H1 (cell line): ENCODE measurements around the gene NASP. TPM values are rescaled to one million over a fixed set of nuclear protein-coding genes. Genes with fewer than 3 reads are reported as not detected.

ENCODE experiments used
- CTCF ChIA-PET: fragments of 300-600 bp; sonication (Branson Sonifier 250); formaldehyde crosslinking; loops from one replicate; lab custom pipeline; 2021; ENCODE audit not compliant: partially characterized antibody; lab: Charles Lee
- POLR2A ChIA-PET: fragments of 300-600 bp; sonication (Branson Sonifier 250); formaldehyde crosslinking; loops from one replicate; lab custom pipeline; 2021; ENCODE audit warnings: inconsistent platforms; ENCODE audit not compliant: partially characterized antibody; lab: Charles Lee
- DNase-seq, 2 experiments: peaks; one replicate each; pipeline versions ENCODE4 v3.0.0 to v3.0.0-alpha.2; 2010 to 2022; ENCODE audit warnings: low spot score in 2 of 2, low read depth in 1 of 2, mixed read lengths in 1 of 2
- FAIRE-seq: peaks from 2 replicates; lab custom pipeline; 2011; peaks lifted over from hg19 to GRCh38; lab: Jason Lieb, UNC
- H2AFZ ChIP-seq: 2 replicates; pipeline ENCODE4 v1.8.1; 2012; ENCODE audit warnings: low read length, inconsistent platforms
- H2AK5ac ChIP-seq: 2 replicates; pipeline ENCODE4 v1.6.1; 2013; ENCODE audit warnings: low read depth, low read length
- H2BK120ac ChIP-seq: replicated peaks from 2 replicates; pipeline ENCODE3; 2013; ENCODE audit warnings: low read depth, low read length, inconsistent platforms
- H2BK12ac ChIP-seq: 2 replicates; pipeline ENCODE4 v1.6.1; 2013; ENCODE audit warnings: low read depth, low read length
- H2BK15ac ChIP-seq: 2 replicates; pipeline ENCODE4 v1.6.1; 2013; ENCODE audit warnings: low read length
- H2BK20ac ChIP-seq: 2 replicates; pipeline ENCODE4 v1.6.1; 2013; ENCODE audit warnings: low read length
- H2BK5ac ChIP-seq: 2 replicates; pipeline ENCODE4 v1.6.1; 2013; ENCODE audit warnings: low read depth, low read length
- H3K14ac ChIP-seq: 2 replicates; pipeline ENCODE4 v1.6.1; 2013; ENCODE audit warnings: inconsistent platforms; ENCODE audit not compliant: insufficient read length
- H3K18ac ChIP-seq: 2 replicates; pipeline ENCODE4 v1.6.1; 2013; ENCODE audit warnings: low read length; ENCODE audit errors: extremely low read depth
- H3K23ac ChIP-seq: 2 replicates; pipeline ENCODE4 v1.6.1; 2013; ENCODE audit warnings: inconsistent platforms; ENCODE audit not compliant: insufficient read length
- H3K23me2 ChIP-seq: 2 replicates; pipeline ENCODE4 v1.6.1; 2013; ENCODE audit warnings: low read depth, low read length
- H3K27ac ChIP-seq: 2 replicates; pipeline ENCODE4 v1.6.1; 2011; ENCODE audit warnings: low read depth, low read length, inconsistent platforms
- H3K27me3 ChIP-seq, 4 experiments: replicated peaks in 1 of 4; 1 replicate in 1 of 4; 2 replicates in 3 of 4; pipeline versions ENCODE4 v1.6.1 to v1.8.1; 2011 to 2013; ENCODE audit warnings: low read length in 3 of 4, mild to moderate bottlenecking in 3 of 4, inconsistent platforms in 2 of 4, mixed read lengths in 2 of 4, moderate library complexity in 1 of 4; ENCODE audit not compliant: control insufficient read depth in 3 of 4, insufficient read depth in 3 of 4; ENCODE audit errors: extremely low read depth in 1 of 4
- H3K36me3 ChIP-seq, 4 experiments: 2 replicates each; pipeline versions ENCODE4 v1.6.1 to v1.8.1; 2011 to 2013; ENCODE audit warnings: mild to moderate bottlenecking in 4 of 4, low read length in 3 of 4, moderate library complexity in 2 of 4, control low read depth in 1 of 4, inconsistent platforms in 1 of 4; ENCODE audit not compliant: insufficient read depth in 4 of 4, control insufficient read depth in 2 of 4
- H3K4ac ChIP-seq: replicated peaks from 2 replicates; pipeline ENCODE3; 2013; ENCODE audit warnings: low read length, low read depth, mixed read lengths, inconsistent platforms; ENCODE audit not compliant: insufficient read length
- H3K4me1 ChIP-seq, 4 experiments: replicated peaks in 1 of 4; 1 replicate in 1 of 4; 2 replicates in 3 of 4; pipeline versions ENCODE4 v1.6.1 to v1.8.1; 2011 to 2013; ENCODE audit warnings: low read length in 3 of 4, inconsistent platforms in 2 of 4, mixed read lengths in 1 of 4; ENCODE audit not compliant: insufficient read depth in 4 of 4, control insufficient read depth in 3 of 4
- H3K4me2 ChIP-seq, 2 experiments: 2 replicates each; pipeline versions ENCODE4 v1.6.1 to v1.8.1; 2011 to 2013; ENCODE audit warnings: low read depth in 2 of 2, low read length in 2 of 2, control low read depth in 1 of 2, inconsistent platforms in 1 of 2, mild to moderate bottlenecking in 1 of 2; ENCODE audit not compliant: insufficient read depth in 1 of 2
- H3K4me3 ChIP-seq, 4 experiments: fragments of 200-600, 300-600 bp in 1 of 4; sonication (generic), shearing (Covaris generic), sonication (Bioruptor Twin) in 1 of 4; 2 replicates each; pipeline versions ENCODE4 v1.5.1 to v1.8.1; 2011 to 2016; ENCODE audit warnings: low read length in 4 of 4, low read depth in 3 of 4, control low read depth in 2 of 4, inconsistent platforms in 2 of 4, mild to moderate bottlenecking in 2 of 4, mixed read lengths in 1 of 4, moderate library complexity in 1 of 4; ENCODE audit not compliant: insufficient read depth in 2 of 4; ENCODE audit errors: extremely low read depth in 1 of 4
- H3K56ac ChIP-seq: replicated peaks from 2 replicates; pipeline ENCODE3; 2013; ENCODE audit warnings: low read depth, mild to moderate bottlenecking, mixed read lengths, low read length, inconsistent platforms; ENCODE audit not compliant: insufficient read length
- H3K79me1 ChIP-seq: 2 replicates; pipeline ENCODE4 v1.6.1; 2013; ENCODE audit warnings: low read depth, low read length, control low read depth
- H3K79me2 ChIP-seq, 2 experiments: 2 replicates each; pipeline versions ENCODE4 v1.6.1 to v1.8.1; 2012 to 2013; ENCODE audit warnings: low read length in 2 of 2, mild to moderate bottlenecking in 2 of 2, inconsistent platforms in 1 of 2; ENCODE audit not compliant: insufficient read depth in 2 of 2, control insufficient read depth in 1 of 2
- H3K9ac ChIP-seq, 4 experiments: replicated peaks in 1 of 4; 1 replicate in 1 of 4; 2 replicates in 3 of 4; pipeline versions ENCODE4 v1.6.1 to v1.8.1; 2011 to 2013; ENCODE audit warnings: low read depth in 3 of 4, low read length in 3 of 4, control low read depth in 2 of 4, mild to moderate bottlenecking in 2 of 4, moderate library complexity in 2 of 4, inconsistent platforms in 1 of 4; ENCODE audit errors: extremely low read depth in 1 of 4
- H3K9me3 ChIP-seq, 2 experiments: 2 replicates each; pipeline versions ENCODE4 v1.6.1 to v1.8.1; 2012 to 2013; ENCODE audit warnings: mild to moderate bottlenecking in 2 of 2, moderate library complexity in 2 of 2, control low read depth in 1 of 2, inconsistent platforms in 1 of 2, low read depth in 1 of 2, low read length in 1 of 2, mixed read lengths in 1 of 2; ENCODE audit not compliant: insufficient read depth in 2 of 2
- H4K20me1 ChIP-seq, 2 experiments: replicated peaks in 1 of 2; 2 replicates each; pipeline versions ENCODE3 to v1.8.1; 2011 to 2013; ENCODE audit warnings: inconsistent platforms in 2 of 2, low read length in 2 of 2, mild to moderate bottlenecking in 1 of 2; ENCODE audit not compliant: insufficient read depth in 2 of 2, control insufficient read depth in 1 of 2
- H4K5ac ChIP-seq: 2 replicates; pipeline ENCODE4 v1.6.1; 2013; ENCODE audit warnings: low read length, low read depth, mixed read lengths, inconsistent platforms; ENCODE audit not compliant: insufficient read length
- H4K8ac ChIP-seq: 2 replicates; pipeline ENCODE4 v1.8.0; 2013; ENCODE audit warnings: mild to moderate bottlenecking, moderate library complexity, low read length, inconsistent platforms; ENCODE audit not compliant: insufficient read depth; ENCODE audit errors: extremely low read depth
- H4K91ac ChIP-seq: replicated peaks from 2 replicates; pipeline ENCODE3; 2013; ENCODE audit warnings: low read length, mixed read lengths, inconsistent platforms; ENCODE audit not compliant: insufficient read length
- BACH1 ChIP-seq: IDR thresholded peaks from 2 replicates; pipeline ENCODE4 v1.6.1; 2012; ENCODE audit warnings: low read length, improper control_type of control experiment
- NANOG ChIP-seq: IDR thresholded peaks from 2 replicates; pipeline ENCODE4 v1.6.1; 2011; ENCODE audit warnings: low read length, low read depth, mild to moderate bottlenecking, inconsistent platforms; ENCODE audit not compliant: insufficient read depth, poor library complexity, severe bottlenecking
- POLR2AphosphoS5 ChIP-seq: IDR thresholded peaks from 2 replicates; pipeline ENCODE4 v1.6.1; 2011; ENCODE audit warnings: low read depth, low read length
- SIX5 ChIP-seq: IDR thresholded peaks from 2 replicates; pipeline ENCODE4 v1.6.1; 2011; ENCODE audit warnings: mild to moderate bottlenecking, low read depth, low read length
- TAF1 ChIP-seq: IDR thresholded peaks from 2 replicates; pipeline ENCODE4 v1.6.1; 2011; ENCODE audit warnings: mild to moderate bottlenecking, low read depth, low read length
- WGBS, 2 experiments: shearing (Covaris generic) in 1 of 2; methylation state at CpG; one replicate each; pipeline versions ENCODE4 v1.1.6 to v1.1.7; 2013 to 2015; ENCODE audit warnings: low lambda C conversion rate in 2 of 2, mixed read lengths in 2 of 2, inconsistent platforms in 1 of 2, low coverage in 1 of 2, missing lambda C conversion rate in 1 of 2; ENCODE audit not compliant: insufficient replicate concordance in 2 of 2, insufficient coverage in 1 of 2, insufficient read length in 1 of 2; ENCODE audit errors: extremely low coverage in 1 of 2, missing lambda C conversion rate in 1 of 2; 5-methylcytosine and 5-hydroxymethylcytosine counted together
- polyA plus RNA-seq, 7 experiments: library from polyadenylated mRNA; depleted of rRNA in 3 of 7; stranded (reverse) in 5 of 7; unstranded in 2 of 7; fragments of >200 nt in 5 of 7; fragments of 200-250 nt in 2 of 7; gene quantifications; 1 replicate in 5 of 7; 2 replicates in 1 of 7; 4 replicates in 1 of 7; pipeline versions ENCODE4 v1.2.1 to v1.2.3, GENCODE V29; 2011 to 2013; ENCODE audit warnings: missing spikeins in 2 of 7, mixed read lengths in 2 of 7
- total RNA-seq: library from RNA; stranded (reverse); fragmentation: NEBNext Ultra II Directional; extraction: Animal tissue kit (Norgen Biotek cat#: 25700); gene quantifications from 2 replicates; pipeline ENCODE4 v1.2.1, GENCODE V29; 2021
- TF ChIP-seq, protein P1 (sequence below): IDR thresholded peaks from 2 replicates; pipeline ENCODE4 v1.6.1; 2011; ENCODE audit warnings: low read depth, mild to moderate bottlenecking, low read length; ENCODE audit not compliant: insufficient read depth
- TF ChIP-seq, protein P2 (sequence below): IDR thresholded peaks from 2 replicates; pipeline ENCODE4 v1.6.1; 2011; ENCODE audit warnings: low read length, improper control_type of control experiment

NASP gene
- total and polyA plus RNA-seq, 2 of the 8 experiments (the other 6 are each of a cell fraction or from before 2014, with no cell fraction given), result 263 to 647 TPM

DNA sequence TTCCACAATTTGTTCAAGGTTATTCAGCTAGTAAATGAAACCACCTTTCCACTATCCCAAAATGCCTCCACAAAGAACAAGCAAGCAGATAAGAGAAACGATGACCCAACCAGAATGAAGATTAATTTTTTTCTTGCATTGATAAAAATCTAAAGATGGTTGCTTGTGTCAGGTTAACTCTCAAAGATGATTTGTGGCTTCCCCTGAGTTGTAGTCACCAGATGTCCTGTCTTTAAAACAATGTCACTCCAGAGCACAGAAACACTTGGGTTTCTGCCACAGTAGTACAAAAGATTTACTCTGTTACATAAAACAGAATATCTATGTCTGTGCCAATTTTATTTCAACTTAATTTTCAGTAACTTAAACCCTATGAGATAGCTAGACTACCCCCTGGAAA, 51.4 kb downstream of the NASP start:
- Histone ChIP-seq H4K91ac (no peak overlapping the region), H3K36me3 (peaks cover 46 to 98% (median 74%) of the 10 kb centered on the region in 4 experiments), H3K9ac (no peak overlapping the region), H3K4me2 (no peak overlapping the region), H2BK12ac (no peak overlapping the region), H3K14ac (no peak overlapping the region), H2BK120ac (no peak overlapping the region), H3K79me1 (no peaks in the 10 kb centered on the region), H2AFZ (no peak overlapping the region), H3K18ac (no peak overlapping the region), H2AK5ac (no peak overlapping the region), H4K5ac (no peak overlapping the region), H3K4me1 (no peaks in the 10 kb centered on the region), H4K8ac (no peak overlapping the region), H3K56ac (no peak overlapping the region), H3K27ac (no peak overlapping the region), H3K4me3 (no peak overlapping the region), H2BK15ac (no peak overlapping the region), H2BK20ac (no peak overlapping the region), H3K23ac (no peak overlapping the region), H3K4ac (no peak overlapping the region), H3K79me2 (no peaks in the 10 kb centered on the region; a peak in 1 of 4 replicates), H2BK5ac (no peak overlapping the region), H4K20me1 (peaks cover 2 to 4% of the 10 kb centered on the region in 2 experiments), H3K23me2 (no peaks in the 10 kb centered on the region; the same call in 1 of the 2 replicates), H3K9me3 (no peaks in the 10 kb centered on the region), H3K27me3 (no peaks in the 10 kb centered on the region)
- DNase-seq, result no peak
- no peak for TF ChIP-seq POLR2AphosphoS5
- TF ChIP-seq BACH1, result no peak
- TF ChIP-seq, protein P1, sequence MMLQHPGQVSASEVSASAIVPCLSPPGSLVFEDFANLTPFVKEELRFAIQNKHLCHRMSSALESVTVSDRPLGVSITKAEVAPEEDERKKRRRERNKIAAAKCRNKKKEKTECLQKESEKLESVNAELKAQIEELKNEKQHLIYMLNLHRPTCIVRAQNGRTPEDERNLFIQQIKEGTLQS, result no peak
- TF ChIP-seq, protein P2, sequence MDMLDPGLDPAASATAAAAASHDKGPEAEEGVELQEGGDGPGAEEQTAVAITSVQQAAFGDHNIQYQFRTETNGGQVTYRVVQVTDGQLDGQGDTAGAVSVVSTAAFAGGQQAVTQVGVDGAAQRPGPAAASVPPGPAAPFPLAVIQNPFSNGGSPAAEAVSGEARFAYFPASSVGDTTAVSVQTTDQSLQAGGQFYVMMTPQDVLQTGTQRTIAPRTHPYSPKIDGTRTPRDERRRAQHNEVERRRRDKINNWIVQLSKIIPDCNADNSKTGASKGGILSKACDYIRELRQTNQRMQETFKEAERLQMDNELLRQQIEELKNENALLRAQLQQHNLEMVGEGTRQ, result no peak
- no peak for TF ChIP-seq TAF1
- no peak for TF ChIP-seq SIX5
- no peak for TF ChIP-seq NANOG
- ChIA-PET CTCF (interaction anchor here (1.1 kb wide), 1 partner anchor 401 kb away, joined by 3 read pairs; no protein-coding TSS in a partner anchor), POLR2A (interaction anchor here (1.1 to 1.5 kb wide), 2 partner anchors 12 to 13 kb away, joined by 3 to 5 read pairs; no protein-coding TSS in a partner anchor)
- FAIRE-seq, result no peak
- 85% methylated on average over 1 of the region's 1 CpG; no CpG with 5 or more reads in 1 of the 2 experiments for WGBS, 2 experiments
